GM20000 (cell line): ENCODE results near the gene WNT5B.
"Not testable (repeated sequence)": the region's sequence is repeated elsewhere in the genome, so short reads cannot be mapped to it uniquely, and the experiment has no call there.

Experiments used
- DNase-seq: peaks from one replicate; pipeline ENCODE4 v3.0.0; 2012; ENCODE audit warnings: low spot score
- CTCF ChIP-seq: IDR thresholded peaks from 2 replicates; pipeline ENCODE4 v1.5.1; 2012; ENCODE audit warnings: mild to moderate bottlenecking, control low read depth; ENCODE audit errors: extremely low read depth, missing control alignments

Gene WNT5B

DNA sequence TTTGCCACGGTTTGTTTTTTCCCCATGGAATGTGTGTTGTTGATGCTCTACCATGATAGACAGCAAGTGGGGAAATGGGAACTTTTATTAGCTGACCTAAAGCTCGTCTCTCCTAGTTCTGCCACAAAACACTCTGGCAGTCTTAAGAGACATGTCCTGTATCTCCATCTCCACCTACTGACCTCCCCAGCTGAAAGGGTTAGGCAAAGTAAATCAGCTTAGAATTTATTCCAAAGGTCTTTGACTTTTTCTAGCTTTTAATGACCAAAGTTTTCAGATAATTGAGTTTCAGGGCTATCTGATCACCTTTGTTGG lies 52.4 kb downstream of the WNT5B start:
- no peak for TF ChIP-seq CTCF
- DNase-seq, result no peak

- TF ChIP-seq CTCF, result no peak
- no peak for DNase-seq
Observed at GRCh38 chr12:1688086-1688710, 59.2 kb downstream of the WNT5B start.

- DNase-seq, result peak; percentile 96
- no peak for TF ChIP-seq CTCF
Observed at GRCh38 chr12:1690578-1691122, 61.6 kb downstream of the WNT5B start, which contains the start of gene ADIPOR2. Gene ADIPOR2, plus strand, starts transcription at chr12:1691070. Its CDS starts 63,274 bp downstream, at chr12:1754344.

GRCh38 chr12:1691123-1692007 lies 62.3 kb downstream of the WNT5B start:
- DNase-seq, result peak; percentile 56
- no peak for TF ChIP-seq CTCF

DNA sequence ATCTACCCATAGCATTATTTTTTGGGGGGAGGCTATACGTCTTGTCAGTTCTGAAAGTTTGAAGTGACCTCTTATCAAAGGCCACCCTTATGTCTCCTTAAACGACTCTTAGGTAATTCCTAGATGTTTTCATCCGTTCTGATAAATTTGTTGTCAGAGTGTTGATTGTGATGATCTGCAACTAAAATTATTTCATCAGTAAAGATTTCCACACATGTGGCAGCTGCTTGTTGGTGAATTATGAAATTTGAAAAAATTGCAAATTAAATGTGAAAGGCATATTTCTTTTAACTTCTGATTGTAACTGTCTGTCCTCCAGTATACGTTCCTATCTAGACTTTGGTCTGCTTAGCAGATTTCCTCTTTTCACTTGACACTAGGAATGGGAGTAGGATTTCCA lies 63.2 kb downstream of the WNT5B start:
- DNase-seq, result peak; percentile 8
- TF ChIP-seq CTCF, result no peak

- no peak for TF ChIP-seq CTCF
- peak; percentile 10 for DNase-seq
Observed at GRCh38 chr12:1692895-1693610, 64.0 kb downstream of the WNT5B start.

GRCh38 chr12:1695097-1695496 lies 66.1 kb downstream of the WNT5B start:
- DNase-seq, result not testable (repeated sequence)
